Left forelimb (tissue), 1 donor: ENCODE results near the gene PGM5.
"Not testable (repeated sequence)": the region's sequence is repeated elsewhere in the genome, so short reads cannot be mapped to it uniquely, and the experiment has no call there.

Source experiments
- DNase-seq: peaks from one replicate; pipeline ENCODE4 v3.0.0-alpha.2; 2018; ENCODE audit warnings: low spot score

Gene PGM5

DNA sequence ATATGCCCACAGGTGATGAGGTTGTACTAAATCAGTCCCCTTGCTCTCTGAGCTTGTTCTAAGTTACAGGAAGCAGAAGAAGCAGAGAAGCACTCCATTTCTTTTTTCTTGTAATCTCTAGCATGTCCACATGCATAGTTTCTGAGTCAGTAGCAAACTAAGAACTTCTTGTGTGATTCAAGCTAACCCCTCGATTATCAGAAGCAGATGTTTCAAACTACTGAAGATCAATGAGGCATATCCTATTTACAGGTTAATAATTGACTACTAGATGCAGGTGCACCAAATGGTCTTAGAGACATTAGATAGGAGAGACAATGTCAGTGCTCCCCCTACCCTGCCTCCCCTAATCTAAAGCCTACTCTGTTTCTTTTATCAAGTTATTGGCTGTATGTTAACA lies 21.3 kb downstream of the PGM5 start:
- not testable (repeated sequence) for DNase-seq

DNA sequence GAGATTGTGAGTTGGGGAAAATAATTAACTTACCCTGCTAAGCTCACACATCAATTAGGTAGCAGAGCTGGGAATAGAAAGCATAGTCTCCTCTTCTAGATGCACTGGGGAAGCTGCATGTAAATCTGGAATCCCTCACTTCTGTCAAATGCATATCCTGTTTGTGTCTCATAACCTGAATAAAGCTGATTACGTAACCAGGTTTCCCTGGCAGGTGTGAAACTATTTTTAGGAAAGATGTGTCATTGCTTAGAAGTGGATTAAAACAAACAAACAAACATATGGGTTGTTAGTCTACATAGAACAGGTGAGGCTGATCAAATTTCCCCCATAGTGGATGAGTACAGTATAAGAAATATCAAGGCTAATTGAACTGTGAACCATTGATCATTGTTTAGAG lies 27.5 kb downstream of the PGM5 start:
- not testable (repeated sequence) for DNase-seq

- not testable (repeated sequence) for DNase-seq
These were observed 33.1 kb downstream of the PGM5 start for GRCh38 chr9:68389558-68389957.

DNA sequence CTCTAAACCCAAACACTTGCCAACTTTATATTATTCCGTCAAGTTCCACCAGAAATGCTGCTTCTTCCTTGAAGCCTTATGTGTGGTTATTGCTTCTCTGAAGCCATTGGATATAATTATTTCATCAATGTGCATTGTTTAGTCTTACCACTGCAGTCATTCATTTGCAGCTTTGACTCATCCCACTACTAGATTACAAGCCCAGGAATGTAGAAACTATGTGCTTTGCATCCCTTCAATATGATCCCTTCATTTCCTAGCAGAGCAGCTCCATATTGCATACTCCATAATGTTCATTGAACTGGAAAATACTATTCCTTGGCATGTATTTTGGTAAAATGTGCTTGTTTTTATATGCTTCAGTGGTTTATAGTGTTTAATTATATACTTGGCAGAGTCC lies 34.3 kb downstream of the PGM5 start:
- not testable (repeated sequence) for DNase-seq

- DNase-seq: not testable (repeated sequence)
These were observed 40.1 kb downstream of the PGM5 start for GRCh38 chr9:68396411-68397094.

GRCh38 chr9:68397095-68397423 lies 40.6 kb downstream of the PGM5 start:
- not testable (repeated sequence) for DNase-seq

GRCh38 chr9:68397796-68398195 lies 41.4 kb downstream of the PGM5 start:
- not testable (repeated sequence) for DNase-seq

- not testable (repeated sequence) for DNase-seq
These were observed 41.9 kb downstream of the PGM5 start for GRCh38 chr9:68398324-68398723.

DNA sequence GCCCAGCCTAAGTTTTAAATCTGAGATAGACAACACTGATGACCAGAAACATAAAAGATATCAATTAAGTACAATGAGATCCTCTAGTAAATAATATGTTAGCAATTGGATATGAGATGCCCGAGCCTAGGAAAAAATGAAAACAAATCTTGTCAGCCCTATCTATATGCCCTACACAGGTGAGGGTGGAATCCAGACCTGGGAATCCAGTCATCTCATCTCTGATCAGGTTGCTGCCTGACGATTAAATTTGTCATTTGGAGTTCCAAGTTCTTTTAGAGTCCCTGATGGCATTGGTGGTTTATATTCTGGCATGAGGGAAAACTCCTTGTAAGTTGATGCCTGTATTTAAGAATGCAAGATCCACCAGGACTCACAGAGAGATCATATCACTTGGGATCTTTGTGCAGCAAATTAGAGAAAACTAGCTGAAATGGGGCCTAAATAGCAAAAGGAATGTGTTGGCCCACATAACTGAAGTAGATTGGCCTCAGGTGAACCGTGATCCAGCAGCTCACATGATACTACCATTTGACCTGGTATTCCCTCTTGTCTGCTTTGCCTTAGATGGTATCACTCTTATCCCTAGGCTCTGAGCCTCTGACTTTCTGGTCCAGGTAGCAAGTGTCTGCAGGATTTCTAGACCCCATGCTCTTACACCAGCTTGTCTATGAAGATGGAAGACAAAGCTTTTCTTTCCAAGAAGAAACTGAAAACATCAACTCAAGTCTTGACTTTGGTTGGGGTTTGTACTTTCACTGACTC lies 48.2 kb downstream of the PGM5 start:
- not testable (repeated sequence) for DNase-seq

GRCh38 chr9:68411865-68412264 lies 55.5 kb downstream of the PGM5 start:
- not testable (repeated sequence) for DNase-seq

- DNase-seq: not testable (repeated sequence)
These were observed 56.3 kb downstream of the PGM5 start for GRCh38 chr9:68412754-68413153.

DNA sequence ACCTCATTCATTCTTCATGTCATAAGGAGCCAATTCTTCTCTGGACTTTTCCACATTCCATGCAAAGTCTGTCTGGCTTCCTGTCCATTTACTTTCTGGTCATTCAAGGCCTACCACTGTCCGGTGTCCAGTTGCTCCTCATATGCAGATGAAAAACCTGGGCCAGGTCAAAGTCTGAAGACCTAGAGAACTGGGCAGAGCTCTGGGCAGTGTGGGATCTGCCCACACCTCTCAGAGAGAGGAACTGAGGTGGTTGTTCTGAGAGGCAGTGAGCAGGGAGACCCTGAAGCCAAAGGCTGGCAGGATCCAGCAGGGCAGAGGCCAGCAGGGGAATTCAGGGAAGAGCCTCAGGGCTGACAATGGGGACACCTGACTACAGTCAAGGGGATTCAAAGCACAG lies 58.7 kb downstream of the PGM5 start:
- DNase-seq: not testable (repeated sequence)

- no peak for DNase-seq
These were observed 60.6 kb downstream of the PGM5 start for GRCh38 chr9:68416936-68417564.

DNA sequence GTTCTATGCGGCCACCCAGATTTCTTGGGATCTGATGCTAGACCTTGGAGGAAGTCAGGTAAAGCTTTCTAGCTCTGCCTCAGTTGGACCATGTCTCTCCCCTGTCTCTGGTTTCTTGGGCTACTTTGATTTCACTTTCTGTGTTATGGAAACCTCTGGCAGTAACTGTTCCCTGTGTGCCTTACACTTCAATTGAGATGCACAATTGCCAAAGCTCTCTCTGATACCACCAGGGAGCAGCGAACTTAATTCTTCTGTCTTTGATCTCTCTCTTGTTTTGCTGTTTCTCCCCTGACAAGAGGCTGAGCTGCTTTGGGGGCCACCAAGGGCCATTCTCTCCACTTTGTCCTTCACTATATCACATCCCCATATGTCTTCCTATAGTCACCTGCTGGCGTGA lies 61.4 kb downstream of the PGM5 start:
- DNase-seq: no peak

- no peak for DNase-seq
These were observed 61.9 kb downstream of the PGM5 start for GRCh38 chr9:68418259-68418845.

DNA sequence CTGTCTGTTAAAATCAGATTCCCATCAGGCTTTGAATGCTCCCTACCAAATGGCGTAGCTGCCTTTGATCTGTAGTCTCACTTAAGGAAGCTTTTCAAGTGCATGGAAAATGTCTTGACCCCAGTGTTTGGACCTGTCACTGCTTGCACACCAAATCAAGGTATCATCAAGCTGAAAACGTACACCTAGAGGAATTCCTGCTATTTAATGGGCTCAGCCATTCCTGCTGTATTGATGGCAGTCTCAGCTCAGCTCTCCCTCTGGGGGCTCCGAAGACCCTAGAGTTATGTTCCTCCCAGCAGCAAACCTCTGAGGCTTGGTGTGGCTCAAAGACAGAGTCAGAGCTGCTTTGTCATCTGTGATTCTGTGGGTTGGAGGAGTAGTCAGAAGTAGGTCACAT lies 63.5 kb downstream of the PGM5 start:
- no peak for DNase-seq

GRCh38 chr9:68426755-68427154 lies 70.3 kb downstream of the PGM5 start:
- DNase-seq: no peak

DNA sequence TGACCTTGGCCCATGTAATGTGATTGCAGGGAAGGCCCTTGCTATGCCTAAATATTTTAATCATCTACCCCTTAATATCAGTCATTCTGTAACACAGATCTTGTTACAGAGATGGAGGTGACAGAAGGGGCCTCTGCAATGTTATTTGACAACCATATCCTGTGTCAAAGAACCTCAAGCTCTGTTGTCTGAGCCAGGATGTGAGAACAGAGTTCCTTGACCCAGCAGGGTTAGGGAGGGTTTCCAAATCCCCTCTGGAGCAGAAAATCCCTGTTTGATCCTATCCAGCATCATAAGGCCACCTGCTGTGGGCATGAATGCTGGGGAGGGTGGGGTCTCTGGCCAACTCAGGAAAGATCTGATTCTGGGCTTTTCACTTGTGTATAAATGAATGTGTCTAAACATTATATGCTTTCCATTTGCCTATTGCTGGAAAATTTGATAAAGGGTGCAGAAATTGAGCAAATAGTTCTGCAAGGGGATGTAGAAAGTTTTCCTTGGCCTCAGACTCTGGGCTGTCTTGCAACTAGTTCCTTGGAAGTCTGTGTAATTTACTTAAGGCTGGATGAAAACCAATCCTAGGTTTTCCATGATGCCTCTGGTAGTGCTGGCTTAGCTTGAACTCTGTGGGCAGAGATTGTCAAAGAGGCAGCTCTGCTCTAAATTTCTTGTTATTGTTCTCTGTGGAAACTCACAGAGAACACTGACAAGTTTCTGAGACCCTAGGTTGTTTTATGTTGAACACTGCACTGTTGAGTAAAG lies 71.0 kb downstream of the PGM5 start:
- DNase-seq: no peak

GRCh38 chr9:68428481-68428880 lies 72.1 kb downstream of the PGM5 start:
- no peak for DNase-seq

GRCh38 chr9:68429631-68430030 lies 73.2 kb downstream of the PGM5 start:
- no peak for DNase-seq

- no peak for DNase-seq
These were observed 74.9 kb downstream of the PGM5 start for GRCh38 chr9:68431307-68431706.

DNA sequence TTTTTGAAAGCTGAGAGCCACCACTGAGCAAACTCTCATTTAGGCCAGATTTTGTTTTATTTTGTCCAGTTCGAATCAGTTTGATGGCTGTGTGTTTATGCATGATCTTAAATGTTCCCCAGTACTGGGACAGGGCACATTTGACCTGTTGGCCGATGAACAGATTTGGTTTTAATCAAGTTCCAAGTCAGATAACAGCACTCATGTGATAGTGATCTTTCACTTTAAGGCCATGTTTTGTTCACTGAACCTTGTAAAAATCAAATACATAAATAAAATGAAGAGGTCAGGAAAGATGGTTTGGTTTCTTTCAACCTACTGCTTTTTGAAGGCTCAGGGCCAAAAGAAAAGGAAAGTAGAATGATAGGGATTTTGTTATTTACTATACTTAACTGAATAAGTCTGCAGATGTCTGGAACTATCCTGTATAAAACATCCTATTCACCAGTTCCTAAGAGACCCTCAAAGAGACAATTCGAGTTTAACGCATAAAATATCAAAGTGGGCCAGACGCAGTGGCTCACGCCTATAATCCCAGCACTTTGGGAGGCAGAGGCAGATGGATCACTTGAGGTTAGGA lies 77.2 kb downstream of the PGM5 start:
- no peak for DNase-seq
